Mesenchymal stem cell (in vitro differentiated cells and primary cell): ENCODE data around the gene POLR2E.

Experiments
- DNase-seq: peaks from one replicate; pipeline ENCODE4 v3.0.0-alpha.2; 2013
- H2AFZ ChIP-seq: one replicate; pipeline ENCODE4 v1.6.1; 2013; ENCODE audit warnings: low read depth, mild to moderate bottlenecking, control low read depth, inconsistent platforms, low read length, moderate library complexity
- H2AK5ac ChIP-seq: 2 replicates; pipeline ENCODE4 v1.6.1; 2013; ENCODE audit warnings: low read length, moderate library complexity, mild to moderate bottlenecking, inconsistent platforms; ENCODE audit not compliant: severe bottlenecking
- H2BK120ac ChIP-seq: one replicate; pipeline ENCODE4 v1.6.1; 2013; ENCODE audit warnings: low read depth, mild to moderate bottlenecking, inconsistent platforms, low read length, moderate library complexity
- H2BK12ac ChIP-seq, 2 experiments: one replicate each; pipeline ENCODE4 v1.6.1; 2013; ENCODE audit warnings: inconsistent platforms in 2 of 2, low read length in 2 of 2, mild to moderate bottlenecking in 2 of 2, moderate library complexity in 2 of 2, control low read depth in 1 of 2
- H2BK15ac ChIP-seq: one replicate; pipeline ENCODE4 v1.6.1; 2013; ENCODE audit warnings: mild to moderate bottlenecking, low read depth, inconsistent platforms; ENCODE audit not compliant: poor library complexity, severe bottlenecking
- H2BK5ac ChIP-seq: 2 replicates; pipeline ENCODE4 v1.6.1; 2013; ENCODE audit warnings: low read depth, mild to moderate bottlenecking, low read length, control low read depth, inconsistent platforms; ENCODE audit not compliant: poor library complexity, severe bottlenecking
- H3K14ac ChIP-seq, 2 experiments: one replicate each; pipeline ENCODE4 v1.6.1; 2013; ENCODE audit warnings: inconsistent platforms in 2 of 2, low read length in 2 of 2, control low read depth in 1 of 2, mild to moderate bottlenecking in 1 of 2, moderate library complexity in 1 of 2
- H3K18ac ChIP-seq, 2 experiments: one replicate each; pipeline ENCODE4 v1.6.1; 2013; ENCODE audit warnings: inconsistent platforms in 2 of 2, low read length in 2 of 2, control low read depth in 1 of 2, low read depth in 1 of 2, mild to moderate bottlenecking in 1 of 2
- H3K23ac ChIP-seq, 2 experiments: one replicate each; pipeline ENCODE4 v1.6.1; 2013; ENCODE audit warnings: inconsistent platforms in 2 of 2, low read length in 2 of 2, mild to moderate bottlenecking in 2 of 2, moderate library complexity in 2 of 2, control low read depth in 1 of 2
- H3K27ac ChIP-seq: 2 replicates; pipeline ENCODE4 v1.5.1; 2013; ENCODE audit warnings: mild to moderate bottlenecking, moderate library complexity, low read length, control low read depth, inconsistent platforms; ENCODE audit not compliant: poor library complexity, severe bottlenecking
- H3K27me3 ChIP-seq, 2 experiments: 2 replicates each; pipeline versions ENCODE4 v1.6.1 to v1.7.0; 2013; ENCODE audit warnings: low read length in 2 of 2, mild to moderate bottlenecking in 2 of 2, moderate library complexity in 2 of 2, control low read depth in 1 of 2, inconsistent platforms in 1 of 2; ENCODE audit not compliant: control insufficient read depth in 1 of 2, insufficient read depth in 1 of 2
- H3K36me3 ChIP-seq, 2 experiments: 2 replicates each; pipeline versions ENCODE4 v1.6.1 to v1.7.0; 2013; ENCODE audit warnings: low read length in 2 of 2, control low read depth in 1 of 2, inconsistent platforms in 1 of 2, low read depth in 1 of 2, mild to moderate bottlenecking in 1 of 2; ENCODE audit not compliant: insufficient read depth in 2 of 2, control insufficient read depth in 1 of 2
- H3K4ac ChIP-seq, 2 experiments: one replicate each; pipeline ENCODE4 v1.6.1; 2013; ENCODE audit warnings: inconsistent platforms in 2 of 2, low read length in 2 of 2, mild to moderate bottlenecking in 2 of 2, moderate library complexity in 2 of 2, control low read depth in 1 of 2, low read depth in 1 of 2
- H3K4me1 ChIP-seq: 2 replicates; pipeline ENCODE4 v1.6.1; 2013; ENCODE audit warnings: low read depth, low read length, control low read depth; ENCODE audit not compliant: control insufficient read depth, insufficient read depth
- H3K4me2 ChIP-seq: 2 replicates; pipeline ENCODE4 v1.6.1; 2013; ENCODE audit warnings: low read length, mild to moderate bottlenecking, inconsistent platforms; ENCODE audit not compliant: poor library complexity, severe bottlenecking
- H3K4me3 ChIP-seq, 2 experiments: 2 replicates each; pipeline versions ENCODE4 v1.5.1 to v1.7.0; 2013; ENCODE audit warnings: low read length in 2 of 2, mild to moderate bottlenecking in 2 of 2, control low read depth in 1 of 2, low read depth in 1 of 2; ENCODE audit not compliant: insufficient read depth in 1 of 2
- H3K79me1 ChIP-seq: replicated peaks from 2 replicates; pipeline ENCODE4 v1.6.1; 2013; ENCODE audit warnings: mild to moderate bottlenecking, control low read depth, low read length, inconsistent platforms; ENCODE audit not compliant: poor library complexity, severe bottlenecking
- H3K9ac ChIP-seq: 2 replicates; pipeline ENCODE4 v1.7.0; 2013; ENCODE audit warnings: mild to moderate bottlenecking, low read length, moderate library complexity
- H3K9me3 ChIP-seq: 2 replicates; pipeline ENCODE4 v1.7.0; 2013; ENCODE audit warnings: mild to moderate bottlenecking, low read length; ENCODE audit not compliant: control insufficient read depth
- H4K8ac ChIP-seq: one replicate; pipeline ENCODE4 v1.6.1; 2013; ENCODE audit warnings: inconsistent platforms, mild to moderate bottlenecking, low read length, moderate library complexity
- H4K91ac ChIP-seq: one replicate; pipeline ENCODE4 v1.6.1; 2013; ENCODE audit warnings: mild to moderate bottlenecking, low read length, inconsistent platforms
- WGBS: methylation state at CpG from one replicate; pipeline ENCODE4 v1.1.7; 2013; ENCODE audit warnings: mixed read lengths; 5-methylcytosine and 5-hydroxymethylcytosine counted together

The POLR2E gene

DNA sequence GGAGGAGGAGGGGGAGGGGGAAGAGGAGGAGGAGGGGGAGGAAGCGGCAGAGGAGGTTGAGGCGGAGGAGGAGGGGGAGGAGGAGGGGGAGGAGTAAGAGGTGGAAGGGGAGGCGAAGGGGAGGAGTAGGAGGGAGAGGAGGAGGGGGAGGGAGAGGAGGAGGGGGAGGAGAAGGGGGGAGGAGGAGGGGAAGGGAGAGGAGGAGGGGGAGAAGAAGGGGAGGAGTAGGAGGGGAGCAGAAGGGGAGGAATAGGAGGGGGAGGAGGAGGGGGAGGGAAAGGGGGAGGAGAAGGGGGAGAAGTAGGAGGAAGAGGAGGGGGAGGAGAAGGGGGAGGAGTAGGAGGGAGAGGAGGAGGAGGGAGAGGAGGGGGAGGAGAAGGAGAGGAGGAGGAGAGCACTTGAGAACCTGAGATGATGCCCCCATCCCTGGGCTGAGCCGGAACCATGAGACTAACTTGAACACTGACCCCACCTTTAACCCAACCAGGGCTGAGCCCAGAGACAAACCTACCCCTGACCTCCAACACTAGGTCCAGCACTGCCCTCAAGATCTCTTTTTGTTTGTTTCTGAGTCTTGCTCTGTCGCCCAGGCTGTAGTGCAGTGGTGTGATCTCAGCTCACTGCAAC is 42.7 kb downstream of the POLR2E start:
- Histone ChIP-seq H3K4ac (no peak overlapping the region), H2AFZ (no peak overlapping the region), H3K27ac (no peak overlapping the region), H4K91ac (no peak overlapping the region), H3K23ac (no peak overlapping the region), H2BK15ac (no peak overlapping the region), H3K4me1 (peaks cover under 1% of the 10 kb centered on the region), H2AK5ac (no peak overlapping the region), H3K36me3 (peaks cover 13 to 62% of the 10 kb centered on the region in 2 experiments), H2BK120ac (no peak overlapping the region), H3K4me3 (no peak overlapping the region), H2BK12ac (no peak overlapping the region), H3K14ac (no peak overlapping the region), H3K79me1 (no peaks in the 10 kb centered on the region), H2BK5ac (no peak overlapping the region), H3K4me2 (no peak overlapping the region), H4K8ac (no peak overlapping the region), H3K9me3 (peaks cover 18% of the 10 kb centered on the region), H3K27me3 (no peaks in the 10 kb centered on the region), H3K18ac (no peak overlapping the region), H3K9ac (no peak overlapping the region)
- WGBS, result 87% methylated on average over 4 of the region's 5 CpGs
- DNase-seq, result no peak

DNA sequence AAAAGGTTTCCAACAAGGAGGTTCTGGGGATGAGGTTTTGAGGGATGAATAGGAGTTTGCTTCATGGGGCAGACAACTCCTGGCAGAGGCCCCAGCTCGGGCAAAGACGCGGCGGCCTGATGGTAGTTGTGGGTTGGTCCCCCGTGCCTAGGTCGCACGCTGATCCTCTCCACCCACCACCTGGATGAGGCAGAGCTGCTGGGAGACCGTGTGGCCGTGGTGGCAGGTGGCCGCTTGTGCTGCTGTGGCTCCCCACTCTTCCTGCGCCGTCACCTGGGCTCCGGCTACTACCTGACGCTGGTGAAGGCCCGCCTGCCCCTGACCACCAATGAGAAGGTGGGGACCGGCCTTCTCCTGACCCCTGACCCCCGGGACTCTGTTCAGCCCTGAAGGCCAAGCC is 43.4 kb downstream of the POLR2E start:
- H3K4me3 ChIP-seq, result no peak overlapping the region
- H3K4me2 ChIP-seq, result no peak overlapping the region
- no peak overlapping the region for H3K27ac ChIP-seq
- peaks cover 2% of the 10 kb centered on the region for H3K4me1 ChIP-seq
- H2AFZ ChIP-seq, result no peak overlapping the region
- no peak for DNase-seq
- no peak overlapping the region for H2BK5ac ChIP-seq
- H3K9ac ChIP-seq, result no peak overlapping the region
- no peak overlapping the region for H3K23ac ChIP-seq
- H2BK12ac ChIP-seq, result no peak overlapping the region
- H4K91ac ChIP-seq, result no peak overlapping the region
- no peaks in the 10 kb centered on the region for H3K79me1 ChIP-seq
- H3K4ac ChIP-seq, result no peak overlapping the region
- no peak overlapping the region for H2BK15ac ChIP-seq
- H2AK5ac ChIP-seq, result no peak overlapping the region
- no peak overlapping the region for H2BK120ac ChIP-seq
- H3K36me3 ChIP-seq, result peaks cover 8 to 63% of the 10 kb centered on the region in 2 experiments
- H3K14ac ChIP-seq, result no peak overlapping the region
- H3K9me3 ChIP-seq, result peaks cover 11% of the 10 kb centered on the region
- 93% methylated on average over 17 of the region's 17 CpGs for WGBS
- H4K8ac ChIP-seq, result no peak overlapping the region
- no peaks in the 10 kb centered on the region for H3K27me3 ChIP-seq
- H3K18ac ChIP-seq, result no peak overlapping the region

DNA sequence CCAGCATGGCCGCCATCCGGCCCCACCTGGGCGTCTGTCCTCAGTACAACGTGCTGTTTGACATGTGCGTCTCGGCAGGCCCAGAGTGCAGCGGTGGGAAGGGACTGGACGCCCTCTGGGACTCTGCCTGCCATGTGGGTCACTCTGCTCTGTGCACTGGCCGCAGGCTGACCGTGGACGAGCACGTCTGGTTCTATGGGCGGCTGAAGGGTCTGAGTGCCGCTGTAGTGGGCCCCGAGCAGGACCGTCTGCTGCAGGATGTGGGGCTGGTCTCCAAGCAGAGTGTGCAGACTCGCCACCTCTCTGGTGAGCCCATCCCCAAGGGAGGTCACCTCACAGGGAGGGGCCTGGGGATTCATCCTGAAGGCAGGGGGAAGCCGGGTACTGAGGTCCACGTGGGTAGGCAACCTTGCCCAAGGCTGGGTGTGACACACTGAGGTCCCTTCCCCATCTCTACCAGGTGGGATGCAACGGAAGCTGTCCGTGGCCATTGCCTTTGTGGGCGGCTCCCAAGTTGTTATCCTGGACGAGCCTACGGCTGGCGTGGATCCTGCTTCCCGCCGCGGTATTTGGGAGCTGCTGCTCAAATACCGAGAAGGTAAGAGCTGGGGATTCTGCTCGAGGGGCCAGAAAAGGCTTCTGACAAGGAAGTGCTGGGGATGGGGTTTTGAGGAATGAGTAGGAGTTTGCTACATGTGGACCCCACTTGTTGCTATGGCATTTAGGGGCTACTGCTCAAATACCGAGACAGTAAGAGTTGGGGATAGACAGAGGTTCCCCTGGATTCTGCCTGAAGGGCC is 44.0 kb downstream of the POLR2E start:
- no peak overlapping the region for H2BK12ac ChIP-seq
- H3K14ac ChIP-seq, result no peak overlapping the region
- no peak overlapping the region for H3K4me2 ChIP-seq
- H2BK15ac ChIP-seq, result no peak overlapping the region
- H3K36me3 ChIP-seq, result peaks cover 2 to 63% of the 10 kb centered on the region in 2 experiments
- peaks cover 5% of the 10 kb centered on the region for H3K9me3 ChIP-seq
- H3K4me1 ChIP-seq, result peaks cover 2% of the 10 kb centered on the region
- DNase-seq, result no peak
- no peak overlapping the region for H3K23ac ChIP-seq
- no peaks in the 10 kb centered on the region for H3K27me3 ChIP-seq
- no peak overlapping the region for H2AK5ac ChIP-seq
- H3K27ac ChIP-seq, result no peak overlapping the region
- H3K18ac ChIP-seq, result no peak overlapping the region
- no peak overlapping the region for H4K8ac ChIP-seq
- peak overlapping the region; percentile 7 for H4K91ac ChIP-seq
- no peak overlapping the region for H3K9ac ChIP-seq
- no peak overlapping the region for H3K4me3 ChIP-seq
- no peak overlapping the region for H2AFZ ChIP-seq
- WGBS, result 89% methylated on average over 31 of the region's 31 CpGs
- H3K4ac ChIP-seq, result no peak overlapping the region
- H2BK120ac ChIP-seq, result no peak overlapping the region
- H3K79me1 ChIP-seq, result no peaks in the 10 kb centered on the region
- no peak overlapping the region for H2BK5ac ChIP-seq

DNA sequence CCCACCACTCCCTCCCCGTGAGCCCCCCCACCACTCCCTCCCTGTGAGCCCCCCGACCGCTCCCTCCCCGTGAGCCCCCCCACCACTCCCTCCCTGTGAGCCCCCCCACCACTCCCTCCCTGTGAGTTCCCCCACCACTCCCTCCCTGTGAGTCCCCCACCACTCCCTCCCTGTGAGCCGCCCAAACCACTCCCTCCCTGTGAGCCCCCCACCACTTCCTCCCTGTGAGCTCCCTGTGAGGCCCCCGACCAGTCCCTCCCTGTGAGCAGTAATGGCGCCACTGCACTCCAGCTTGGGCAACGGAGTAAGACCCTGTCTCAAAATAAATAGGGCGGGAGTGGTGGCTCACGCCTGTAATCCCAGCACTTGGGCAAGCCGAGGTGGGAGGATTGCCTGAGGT is 45.4 kb downstream of the POLR2E start:
- Histone ChIP-seq H3K4me1 (peaks cover 2% of the 10 kb centered on the region), H3K27ac (no peak overlapping the region), H2BK12ac (no peak overlapping the region), H3K9me3 (no peaks in the 10 kb centered on the region), H3K18ac (no peak overlapping the region), H3K4ac (no peak overlapping the region), H4K8ac (no peak overlapping the region), H2BK5ac (no peak overlapping the region), H3K9ac (no peak overlapping the region), H3K36me3 (peaks cover 0 to 61% of the 10 kb centered on the region in 2 experiments), H2AK5ac (no peak overlapping the region), H3K27me3 (no peaks in the 10 kb centered on the region), H3K14ac (no peak overlapping the region), H4K91ac (no peak overlapping the region), H2BK120ac (no peak overlapping the region), H2BK15ac (no peak overlapping the region), H3K79me1 (no peaks in the 10 kb centered on the region), H3K4me2 (no peak overlapping the region), H3K4me3 (no peak overlapping the region), H2AFZ (no peak overlapping the region), H3K23ac (no peak overlapping the region)
- WGBS, result 82% methylated on average over 7 of the region's 11 CpGs
- no peak for DNase-seq
